Left ventricle myocardium superior (tissue), 1 donor: ENCODE data around the gene N4BP3. TPM values are rescaled to one million over a fixed set of nuclear protein-coding genes. Genes with fewer than 3 reads are reported as not detected.

ENCODE experiments used
- ATAC-seq: fragments of 200-7000 bp; cut with Tn5 transposase; one replicate; pipeline ENCODE4 v1.9.1; 2020; ENCODE audit warnings: mild to moderate bottlenecking, moderate library complexity
- DNase-seq: peaks from one replicate; pipeline ENCODE4 v3.0.0-alpha.2; 2020
- intact Hi-C: fragments of 100-400 bp; cut with micrococcal nuclease; formaldehyde crosslinking; loops from one replicate; pipeline ENCODE4 v1.11.0; 2022
- total RNA-seq: library from RNA; stranded (reverse); fragmentation: NEBNext Ultra II Directional; extraction: Animal tissue kit (Norgen Biotek cat#: 25700); gene quantifications from one replicate; pipeline ENCODE4 v1.2.1, GENCODE V29; 2021
- donor health status: DM: no; HTN: yes; CAD: no; lungs with severe emphysema.

N4BP3 gene
- total RNA-seq, 1 donor from 2014 or later = 2.7 TPM

DNA sequence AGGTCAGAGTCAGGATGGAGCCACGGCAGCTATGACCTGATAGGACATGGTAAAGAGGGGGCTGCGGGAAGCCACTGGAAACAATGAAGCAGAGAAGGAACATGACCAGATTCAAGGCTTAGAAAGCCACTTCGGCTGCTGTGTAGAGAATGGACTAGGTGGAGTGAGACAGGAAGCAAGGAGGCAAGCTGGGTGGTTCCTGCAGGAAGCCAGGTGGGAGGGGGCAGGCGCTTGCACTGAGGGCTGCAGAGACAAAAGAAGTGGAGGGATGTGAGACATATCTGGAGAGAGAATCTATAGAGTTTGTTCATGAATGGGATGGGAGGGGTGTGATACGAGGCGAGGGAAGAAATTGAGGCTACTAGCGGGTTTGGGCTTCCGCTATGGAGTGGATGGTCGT is 19.0 kb upstream of the N4BP3 start:
- ATAC-seq (no peak), DNase-seq (no peak)
- intact Hi-C loops = no loop called here

GRCh38 chr5:178098685-178099084 is 14.6 kb upstream of the N4BP3 start:
- no peak for DNase-seq
- intact Hi-C loops = no loop called here
- no peak for ATAC-seq

DNA sequence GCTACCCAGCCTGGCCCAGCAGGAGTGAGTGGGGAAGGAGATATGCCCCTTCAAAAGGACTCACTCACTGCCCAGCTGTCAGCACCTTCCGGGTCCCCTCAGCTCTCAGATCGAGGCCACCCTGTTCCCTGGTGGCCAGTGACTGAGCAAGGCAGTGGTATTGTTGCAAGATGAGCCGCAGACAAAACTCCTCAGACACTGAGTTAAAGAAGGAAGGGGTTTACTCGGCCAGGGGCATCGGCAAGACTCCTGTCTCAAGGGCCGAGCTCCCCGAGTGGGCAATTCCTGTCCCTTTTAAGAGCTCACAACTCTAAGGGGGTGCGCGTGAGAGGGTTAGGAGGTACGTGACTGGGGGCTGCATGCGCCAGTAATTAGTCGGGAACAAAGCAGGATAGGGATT is 9.7 kb upstream of the N4BP3 start:
- DNase-seq (no peak), ATAC-seq (no peak)
- intact Hi-C loops = no loop called here

DNA sequence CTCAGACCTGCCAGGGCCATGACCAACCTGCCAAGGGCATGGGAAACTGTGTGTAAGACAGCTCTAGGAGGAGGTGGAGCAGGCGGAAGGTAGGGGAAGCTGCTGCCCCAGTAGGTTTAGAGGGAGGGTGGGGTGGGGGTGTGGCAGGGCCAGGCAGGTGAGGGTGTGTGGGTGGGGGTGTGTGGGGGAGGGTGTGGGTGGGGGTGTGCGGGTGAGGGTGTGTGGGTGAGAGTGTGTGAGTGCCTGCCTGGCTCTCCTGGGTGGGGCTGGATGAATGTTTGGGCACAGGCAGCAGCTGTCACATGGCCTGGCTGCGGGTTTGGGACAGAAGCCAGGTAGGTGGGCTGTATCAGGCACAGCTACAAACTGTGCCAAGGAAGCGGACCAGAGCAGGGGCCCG is 8.8 kb upstream of the N4BP3 start:
- ATAC-seq (no peak), DNase-seq (no peak)
- intact Hi-C loops = no loop called here

GRCh38 chr5:178106086-178106485 is 7.2 kb upstream of the N4BP3 start:
- DNase-seq (no peak), ATAC-seq (no peak)
- intact Hi-C loops = no loop called here

- ATAC-seq (no peak), DNase-seq (no peak)
- intact Hi-C loops = no loop called here
Measured at GRCh38 chr5:178106556-178107239, 6.6 kb upstream of the N4BP3 start.

DNA sequence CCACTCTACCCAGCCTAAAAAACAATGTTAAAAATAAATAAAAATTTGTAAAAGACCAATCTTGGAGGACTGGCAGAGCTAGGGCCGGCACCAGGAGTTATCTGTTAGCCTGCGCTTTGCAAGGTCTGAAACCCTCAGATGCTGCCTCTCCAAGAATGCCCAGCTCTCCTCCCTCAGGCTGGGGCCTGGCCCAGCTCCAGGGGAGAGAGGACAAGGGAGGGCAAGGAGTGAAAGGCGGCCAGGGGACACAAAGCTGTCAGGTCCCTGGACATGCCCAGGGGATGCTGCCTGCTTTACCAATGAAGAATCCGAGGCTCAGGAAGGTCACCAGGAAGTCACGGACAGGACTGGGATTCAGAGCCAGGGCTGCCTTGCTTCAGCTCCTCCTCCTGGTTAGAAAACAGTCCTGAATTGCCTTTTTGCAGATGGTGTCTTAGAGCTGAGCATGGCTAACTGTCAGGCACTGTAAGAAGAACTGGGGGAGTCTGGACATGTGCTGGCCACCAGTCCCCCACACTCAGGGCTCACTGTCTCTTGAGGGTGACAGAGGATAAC is 5.5 kb upstream of the N4BP3 start:
- no peak for ATAC-seq
- DNase-seq = no peak
- intact Hi-C loops = no loop called here

DNA sequence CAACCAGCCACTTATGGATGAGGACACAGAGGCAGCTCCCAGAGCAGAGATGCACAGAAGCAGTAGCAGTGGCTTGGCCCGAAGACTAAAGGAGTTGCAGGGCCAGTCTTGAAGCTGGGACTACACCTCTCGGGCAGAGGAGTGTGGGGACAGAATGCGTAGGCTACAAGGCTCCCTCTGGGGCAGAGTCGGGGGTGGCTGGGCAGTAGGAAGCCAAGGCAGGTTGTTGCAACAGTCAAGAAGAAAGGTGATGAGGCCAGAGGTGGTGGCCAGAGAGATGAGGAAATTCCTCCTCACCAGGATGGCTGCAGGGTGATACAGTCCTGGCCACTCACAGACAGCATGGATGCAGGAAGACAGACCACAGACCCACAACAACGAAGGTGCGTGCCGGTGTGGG is 4.9 kb upstream of the N4BP3 start:
- intact Hi-C loops = no loop called here
- no peak for DNase-seq
- ATAC-seq = no peak

- DNase-seq = no peak
- ATAC-seq = no peak
- intact Hi-C loops = no loop called here
Measured at GRCh38 chr5:178108966-178109365, 4.4 kb upstream of the N4BP3 start.

GRCh38 chr5:178110511-178110910 is 2.8 kb upstream of the N4BP3 start:
- no peak for ATAC-seq
- DNase-seq = no peak
- intact Hi-C loops = no loop called here

DNA sequence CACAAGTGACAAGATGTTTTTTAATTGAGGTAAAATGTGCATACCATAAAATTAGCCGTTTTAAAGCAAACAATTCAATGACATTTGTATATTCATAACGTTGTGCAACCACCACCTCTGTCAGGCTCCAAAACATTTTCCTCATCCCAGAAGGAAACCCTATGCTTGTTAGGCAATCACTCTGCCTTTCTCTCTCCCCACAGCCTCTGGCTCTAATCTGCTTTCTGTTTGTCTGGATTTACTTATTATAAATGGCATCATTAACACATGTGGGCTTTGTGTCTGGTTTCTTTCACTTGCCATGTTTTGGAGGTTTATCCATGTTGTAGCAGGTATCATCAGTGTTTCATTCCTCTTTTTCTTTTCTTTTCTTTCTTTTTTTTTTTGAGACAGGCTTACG is 1.4 kb upstream of the N4BP3 start:
- ATAC-seq (no peak), DNase-seq (no peak)
- intact Hi-C loops = no loop called here

DNA sequence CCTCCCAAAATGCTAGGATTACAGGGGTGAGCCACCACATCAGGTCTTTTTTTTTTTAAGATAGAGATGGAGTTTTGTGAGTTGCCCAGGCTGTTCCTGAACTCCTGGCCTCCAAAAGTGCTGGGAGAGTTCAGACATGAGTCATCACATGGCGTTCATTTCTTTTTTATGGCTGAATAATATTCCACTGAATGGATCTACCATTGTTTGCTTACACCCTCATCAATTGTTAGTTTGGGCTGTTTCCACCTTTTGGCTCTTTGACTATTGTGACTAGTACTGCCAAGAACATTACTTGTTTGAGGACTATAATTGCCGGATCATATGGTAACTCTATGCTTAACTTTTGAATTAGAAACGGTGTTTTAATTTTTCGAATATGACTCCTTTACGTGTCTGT is 787 bp upstream of the N4BP3 start:
- ATAC-seq = no peak
- DNase-seq = no peak
- intact Hi-C loops = no loop called here

DNA sequence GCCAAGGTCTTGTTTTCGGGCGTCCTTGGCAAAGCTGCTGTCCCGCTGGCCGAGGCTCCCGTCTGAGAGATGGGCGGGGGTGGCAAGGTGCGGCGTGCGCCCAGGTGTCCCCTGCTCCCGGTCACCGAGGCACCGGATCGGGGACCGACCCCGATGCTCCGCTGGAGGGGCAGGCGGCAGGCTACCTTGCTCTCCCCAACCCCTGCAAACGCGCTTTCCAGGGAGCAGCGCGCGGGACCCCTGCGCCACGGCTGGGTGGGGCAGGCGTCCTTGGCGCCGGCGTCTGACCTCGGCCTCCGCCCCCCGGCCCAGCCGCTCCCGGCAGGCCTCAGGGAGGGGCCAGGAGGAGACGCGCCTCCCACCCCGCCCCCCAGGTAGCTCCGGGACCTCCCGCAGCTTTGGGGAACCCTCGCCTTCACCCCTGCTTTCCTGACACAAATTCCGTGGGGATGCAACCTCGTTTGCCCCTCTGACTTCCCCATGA is 551 bp downstream of the N4BP3 start:
- DNase-seq = no peak
- ATAC-seq = peak; percentile 31
- intact Hi-C loops = no loop called here

- no peak for DNase-seq
- intact Hi-C loops = no loop called here
- ATAC-seq = peak; percentile 27
Measured at GRCh38 chr5:178114325-178115135, 1.2 kb downstream of the N4BP3 start.

GRCh38 chr5:178115136-178115813 is 1.9 kb downstream of the N4BP3 start:
- ATAC-seq (no peak), DNase-seq (no peak)
- intact Hi-C loops = no loop called here

DNA sequence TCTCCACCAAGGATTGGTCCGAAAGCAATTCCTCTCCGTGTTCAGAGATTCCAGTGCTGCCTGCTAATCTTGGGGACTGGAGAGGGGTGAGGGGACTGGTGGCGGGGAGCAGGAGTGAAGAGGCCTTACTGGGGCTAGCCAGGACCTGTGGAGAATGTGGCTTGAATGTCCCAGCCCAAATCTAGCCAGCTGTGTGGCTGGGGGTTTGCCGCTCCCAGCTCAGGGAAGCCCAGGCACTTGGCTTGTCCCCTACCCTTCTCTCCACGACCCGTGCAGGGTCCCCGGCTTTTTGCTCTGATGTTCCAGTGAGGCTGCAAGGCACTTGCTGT is 2.4 kb downstream of the N4BP3 start:
- ATAC-seq (no peak), DNase-seq (no peak)
- intact Hi-C loops = no loop called here

DNA sequence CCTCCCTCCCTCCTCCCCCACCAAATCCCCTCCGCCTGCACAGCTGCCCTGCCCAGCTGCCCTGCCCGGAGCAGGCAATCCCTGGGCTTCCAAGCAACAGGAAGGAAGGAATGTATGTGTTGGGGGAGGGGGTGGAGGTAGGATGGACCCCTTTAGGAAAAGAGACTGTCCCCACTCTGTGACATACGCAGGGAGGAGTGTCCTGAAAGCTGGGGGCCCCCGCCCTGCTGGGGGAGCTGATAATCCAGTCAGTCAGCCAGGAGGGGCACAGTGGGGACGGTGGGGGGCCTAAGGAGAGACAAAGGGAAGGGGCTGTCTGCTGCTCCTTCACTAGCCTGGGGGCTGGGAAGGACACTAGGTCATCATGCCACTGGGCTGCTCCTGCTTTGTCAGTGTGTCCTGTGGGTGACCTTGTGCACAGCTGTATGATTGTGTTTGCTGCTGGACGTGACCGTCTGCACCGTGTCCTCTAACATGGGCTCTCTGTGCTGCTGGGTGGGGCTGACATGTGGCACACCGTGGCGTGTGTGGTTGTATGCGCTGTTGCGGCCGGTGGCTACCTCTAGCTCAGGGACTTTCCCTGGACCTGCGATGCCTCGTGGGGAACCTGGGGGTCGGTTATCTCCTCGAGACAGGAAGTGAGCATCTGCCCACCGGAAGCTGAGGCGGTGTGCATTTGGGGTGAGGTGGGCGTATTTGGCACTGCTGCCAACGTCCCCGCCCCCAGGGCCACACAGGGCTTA is 3.0 kb downstream of the N4BP3 start:
- ATAC-seq (no peak), DNase-seq (peak; percentile 35)
- intact Hi-C loops = no loop called here

DNA sequence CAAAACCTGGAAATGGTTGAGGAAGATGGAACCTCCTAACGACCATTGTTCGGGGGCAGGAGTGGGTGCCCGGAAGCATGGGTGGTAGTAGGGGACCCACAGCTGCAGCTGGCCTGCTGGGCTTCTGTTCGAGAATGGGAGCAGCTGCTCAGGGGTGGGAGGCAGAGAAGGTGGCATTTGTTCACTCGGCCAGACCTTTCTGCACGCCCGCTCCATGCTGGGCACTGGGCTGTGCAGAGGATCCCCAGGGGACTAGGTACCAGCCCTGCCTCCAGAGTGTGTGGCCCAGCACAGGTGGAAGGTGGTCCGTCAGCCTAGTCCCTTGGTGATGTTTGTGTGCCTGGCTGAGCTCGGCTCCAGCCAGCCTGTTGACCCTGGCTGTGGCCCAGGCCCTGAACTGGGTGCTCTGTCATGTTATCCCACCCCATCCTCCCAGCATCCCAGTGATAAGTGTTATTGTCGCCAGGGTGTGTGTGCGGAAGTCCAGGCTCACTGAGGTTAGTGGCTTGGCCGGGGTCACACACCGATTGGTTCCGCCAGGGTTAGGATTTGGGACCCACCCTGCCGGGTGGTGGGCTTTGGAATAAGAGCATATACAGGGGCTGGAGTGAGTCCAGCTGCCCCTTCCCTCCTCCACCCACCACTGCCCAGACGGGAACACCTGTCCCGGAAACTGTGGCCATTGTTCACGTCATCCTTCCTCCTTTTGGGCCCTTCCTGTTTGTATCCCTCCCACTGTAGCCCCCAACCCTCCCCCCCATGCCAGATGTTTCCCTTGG is 4.8 kb downstream of the N4BP3 start:
- DNase-seq = peak; percentile 42

More for the DNA sequence above, 4.8 kb downstream of the N4BP3 start:
- peak; percentile 2 for ATAC-seq
- intact Hi-C loops = no loop called here
